Stimulated activated CD4-positive, alpha-beta T cell treated with anti-CD3 and anti-CD28 coated beads, Interleukin-4, amount 100 ng/mL, for 4 hours (primary cell): Measurements from ENCODE around the gene ATG9A.
"Not testable (repeated sequence)": the region's sequence is repeated elsewhere in the genome, so short reads cannot be mapped to it uniquely, and the experiment has no call there.

Source experiments
- DNase-seq, 2 experiments: peaks; one replicate each; pipeline ENCODE4 v3.0.0-alpha.2; 2020

The ATG9A gene

GRCh38 chr2:219229305-219230058 is at the start of gene ATG9A, which contains the start of gene ANKZF1:
Gene ATG9A (minus strand): TSS chr2:219229636. CDS start chr2:219228024, 1,612 bp downstream.
Gene ANKZF1 (plus strand): TSS chr2:219229806. CDS start chr2:219230258, 452 bp downstream.
- peak; percentile 94 to 99 for DNase-seq

GRCh38 chr2:219278655-219279150 is 49.3 kb upstream of the ATG9A start:
- no peak for DNase-seq

DNA sequence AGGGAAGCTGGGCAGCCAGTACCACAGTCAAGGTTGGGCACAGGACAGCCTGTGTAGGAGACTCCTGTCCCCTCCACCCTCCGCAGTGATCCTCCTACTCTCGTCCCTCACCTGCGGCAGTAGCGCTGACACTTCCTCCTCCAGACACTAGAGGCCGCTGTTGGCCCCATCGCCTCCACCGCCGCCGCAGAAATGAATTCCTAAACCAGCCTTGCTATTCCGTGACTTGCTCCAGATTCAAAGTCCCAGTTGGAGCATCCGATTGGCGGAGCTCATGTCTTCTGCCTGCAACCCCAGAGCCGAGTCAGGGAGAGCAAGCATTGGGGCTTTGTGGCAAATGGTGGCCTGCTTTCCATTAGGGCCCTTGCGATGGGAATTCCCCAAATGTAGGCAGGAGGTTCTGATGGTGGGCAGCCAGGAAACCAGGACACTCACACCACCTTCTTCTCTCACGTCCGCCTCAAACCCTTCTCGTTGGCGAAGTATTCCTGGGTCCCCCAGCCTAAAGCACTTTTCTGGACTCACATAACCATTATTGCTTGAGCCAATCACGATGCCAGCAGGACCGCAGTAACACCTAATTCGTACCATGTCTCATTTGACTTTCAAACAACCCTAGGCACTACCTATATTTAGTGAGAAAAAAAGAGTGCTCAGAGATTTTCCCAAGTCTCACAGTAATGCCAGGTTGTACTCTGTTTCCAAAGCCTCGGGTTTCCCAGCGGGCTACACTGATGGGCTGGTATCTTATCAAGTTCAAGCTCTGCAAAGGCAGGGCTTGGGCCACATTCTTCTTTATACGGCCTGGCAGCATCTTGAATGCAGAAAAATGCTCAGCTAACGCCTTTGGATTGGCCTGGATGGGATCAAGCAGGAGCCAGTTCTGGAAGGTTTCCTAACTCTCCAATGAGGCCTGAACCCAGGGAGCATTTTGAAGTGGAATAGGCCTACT is 48.5 kb upstream of the ATG9A start:
- DNase-seq = peak; percentile 64 to 68

GRCh38 chr2:219274361-219274921 is 45.0 kb upstream of the ATG9A start:
- DNase-seq = no peak

DNA sequence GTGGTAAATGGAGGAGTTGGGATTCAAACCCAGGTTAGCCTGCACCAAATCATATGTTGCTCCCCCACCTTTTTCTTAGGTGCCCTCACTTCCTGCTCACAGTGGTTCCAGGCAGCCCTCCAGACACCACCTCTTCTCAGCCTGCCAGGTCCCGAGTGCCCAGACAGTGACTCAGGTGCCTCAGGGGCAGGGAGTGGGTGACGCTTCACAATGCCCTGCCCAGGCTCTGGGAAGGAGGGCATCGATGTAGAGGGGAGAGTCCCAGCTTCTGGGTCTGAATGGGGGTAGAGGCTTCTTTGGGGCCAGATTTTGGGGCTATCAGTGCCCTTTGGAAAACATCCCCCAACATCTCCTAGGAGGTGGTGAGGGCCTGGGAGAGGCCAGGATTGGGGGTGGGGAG is 44.5 kb upstream of the ATG9A start:
- no peak for DNase-seq

GRCh38 chr2:219272995-219273394 is 43.6 kb upstream of the ATG9A start:
- DNase-seq = no peak

GRCh38 chr2:219272356-219272755 is 42.9 kb upstream of the ATG9A start:
- no peak for DNase-seq

DNA sequence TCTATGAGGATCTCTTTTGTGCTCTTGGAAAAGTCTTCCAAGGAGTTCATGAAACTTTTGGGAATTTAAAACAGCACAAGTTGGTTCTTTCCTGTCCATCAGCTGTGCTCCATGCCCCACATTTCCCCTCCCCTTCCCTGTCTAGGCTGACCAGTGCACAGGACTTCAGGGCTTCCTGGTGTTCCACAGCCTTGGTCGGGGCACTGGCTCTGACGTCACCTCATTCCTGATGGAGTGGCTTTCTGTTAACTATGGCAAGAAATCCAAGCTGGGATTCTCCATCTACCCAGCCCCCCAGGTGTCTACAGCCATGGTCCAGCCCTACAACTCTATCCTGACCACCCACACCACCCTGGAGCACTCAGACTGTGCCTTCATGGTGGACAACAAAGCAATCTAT is 41.6 kb upstream of the ATG9A start:
- DNase-seq = no peak

- DNase-seq = no peak
These were observed 40.6 kb upstream of the ATG9A start for GRCh38 chr2:219270055-219270372.

DNA sequence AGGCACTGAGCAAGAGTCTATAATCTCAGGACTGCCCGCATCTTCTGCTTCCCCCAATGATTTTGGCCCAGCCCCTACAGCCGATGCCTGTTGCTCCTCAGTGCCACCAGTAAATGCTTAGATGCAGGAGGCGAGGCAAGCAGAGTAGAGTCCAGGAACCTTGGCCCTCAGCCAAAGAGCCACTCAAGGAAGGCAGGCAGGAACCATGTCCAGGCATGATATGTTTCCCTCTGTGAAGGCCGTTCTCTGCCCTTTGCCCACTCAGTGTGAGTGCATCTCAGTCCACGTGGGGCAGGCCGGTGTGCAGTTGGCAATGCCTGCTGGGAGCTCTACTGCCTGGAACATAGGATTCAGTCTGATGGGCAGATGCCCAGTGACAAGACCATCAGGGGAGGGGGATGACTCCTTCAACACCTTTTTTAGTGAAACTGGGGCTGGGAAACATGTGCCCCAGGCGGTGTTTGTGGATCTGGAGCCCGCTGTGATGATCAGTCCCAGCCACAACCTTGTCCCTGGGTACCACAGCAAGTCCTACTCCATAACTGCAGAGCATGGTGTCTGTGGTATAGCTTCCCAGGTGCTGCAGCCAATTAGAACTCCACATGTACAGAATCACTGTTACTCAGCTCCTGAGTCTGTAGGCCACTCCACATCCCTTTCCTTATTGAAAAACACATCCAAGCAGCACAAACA is 40.1 kb upstream of the ATG9A start:
- DNase-seq = no peak

GRCh38 chr2:219268294-219268693 is 38.9 kb upstream of the ATG9A start:
- no peak for DNase-seq

GRCh38 chr2:219266886-219267285 is 37.5 kb upstream of the ATG9A start:
- no peak for DNase-seq

- DNase-seq = no peak
These were observed 36.8 kb upstream of the ATG9A start for GRCh38 chr2:219266232-219266631.

GRCh38 chr2:219261024-219261855 is 31.8 kb upstream of the ATG9A start:
- DNase-seq = no peak

DNA sequence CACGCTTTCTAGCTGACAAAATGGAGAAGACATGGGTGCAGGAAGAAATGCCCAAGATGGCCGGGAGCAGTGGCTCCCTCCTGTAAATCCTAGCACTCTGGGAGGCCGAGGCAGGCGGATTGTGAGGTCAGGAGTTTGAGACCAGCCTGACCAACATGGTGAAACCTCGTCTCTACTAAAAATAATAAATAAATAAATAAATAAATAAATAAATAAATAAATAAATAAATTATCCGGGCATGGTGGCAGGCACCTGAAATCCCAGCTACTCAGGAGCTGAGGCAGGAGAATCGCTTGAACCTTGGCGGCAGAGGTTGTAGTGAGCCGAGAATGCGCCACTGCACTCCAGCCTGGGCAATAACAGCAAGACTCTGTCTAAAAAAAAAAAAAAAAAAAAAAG is 29.5 kb upstream of the ATG9A start:
- DNase-seq = not testable (repeated sequence)

- peak; percentile 19 to 43 for DNase-seq
These were observed 25.3 kb upstream of the ATG9A start for GRCh38 chr2:219254590-219255201.

GRCh38 chr2:219253753-219254589 is 24.5 kb upstream of the ATG9A start, which contains the start of gene TUBA4A:
Gene TUBA4A (minus strand): TSS chr2:219253918. CDS start chr2:219253858, 60 bp downstream.
- DNase-seq = peak; percentile 90 to 92

GRCh38 chr2:219252900-219253752 is 23.7 kb upstream of the ATG9A start, which contains the start of gene TUBA4B:
Gene TUBA4B (plus strand): TSS chr2:219253243. CDS start chr2:219253408, 165 bp downstream.
- peak; percentile 29 to 38 for DNase-seq

- peak; percentile 38 to 42 for DNase-seq
These were observed 23.1 kb upstream of the ATG9A start for GRCh38 chr2:219252570-219252899.
